Kidney (tissue), 14 donors: ENCODE data around the gene RNU2-1. TPM values are rescaled to one million over a fixed set of nuclear protein-coding genes. Genes with fewer than 3 reads are reported as not detected.
"Not testable (repeated sequence)": the region's sequence is repeated elsewhere in the genome, so short reads cannot be mapped to it uniquely, and the experiment has no call there.

Source experiments
- DNase-seq, 5 donors: peaks; one replicate each; pipeline ENCODE4 v3.0.0-alpha.2; 2013 to 2020
- FAIRE-seq: peaks from 2 replicates; lab custom pipeline; 2012; peaks lifted over from hg19 to GRCh38; lab: Jason Lieb, UNC
- H3K27ac ChIP-seq, 2 donors: one replicate each; pipeline ENCODE4 v1.7.0; 2013; ENCODE audit warnings: low read depth in 2 of 2, low read length in 2 of 2, inconsistent platforms in 1 of 2
- H3K27me3 ChIP-seq: one replicate; pipeline ENCODE4 v1.7.1; 2013; ENCODE audit warnings: low read length, inconsistent platforms; ENCODE audit not compliant: control insufficient read depth, insufficient read depth
- H3K36me3 ChIP-seq, 3 donors: one replicate each; pipeline versions ENCODE4 v1.7.0 to v1.7.1; 2013; ENCODE audit warnings: low read length in 3 of 3, control low read depth in 1 of 3, inconsistent platforms in 1 of 3; ENCODE audit not compliant: insufficient read depth in 3 of 3, control insufficient read depth in 2 of 3
- H3K4me1 ChIP-seq, 3 donors: one replicate each; pipeline versions ENCODE4 v1.7.0 to v1.7.1; 2013; ENCODE audit warnings: low read length in 3 of 3, inconsistent platforms in 1 of 3, low read depth in 1 of 3; ENCODE audit not compliant: control insufficient read depth in 2 of 3, insufficient read depth in 2 of 3
- H3K4me3 ChIP-seq, 3 donors: one replicate each; pipeline versions ENCODE4 v1.7.0 to v1.8.1; 2013; ENCODE audit warnings: low read length in 3 of 3, control low read depth in 1 of 3, inconsistent platforms in 1 of 3
- H3K9ac ChIP-seq, 3 donors: one replicate each; pipeline versions ENCODE4 v1.7.0 to v1.7.1; 2013; ENCODE audit warnings: low read length in 3 of 3, control low read depth in 1 of 3, inconsistent platforms in 1 of 3
- H3K9me3 ChIP-seq, 3 donors: one replicate each; pipeline versions ENCODE4 v1.7.0 to v1.7.1; 2013; ENCODE audit warnings: low read length in 3 of 3, control low read depth in 1 of 3, inconsistent platforms in 1 of 3; ENCODE audit not compliant: control insufficient read depth in 2 of 3, insufficient read depth in 1 of 3
- intact Hi-C: fragments of 100-400 bp; cut with DNase I; formaldehyde crosslinking; loops from one replicate; pipeline ENCODE4 v1.11.1; 2022
- polyA plus RNA-seq: library from polyadenylated mRNA; stranded (reverse); fragments of 350-450 nt; fragmentation: Illumina TruSeq; extraction: RNeasy Lipid Tissue Mini Kit (QIAGEN cat#74804); gene quantifications from one replicate; pipeline ENCODE4 v1.2.3, GENCODE V29; 2014; ENCODE audit warnings: low read depth, low replicate concordance; ENCODE audit not compliant: insufficient read depth
- total RNA-seq: library from RNA; stranded (reverse); fragmentation: NEBNext Ultra II Directional; extraction: Animal tissue kit (Norgen Biotek cat#: 25700); gene quantifications from one replicate; pipeline ENCODE4 v1.2.1, GENCODE V29; 2021
- TF ChIP-seq, protein P1 (sequence below): IDR thresholded peaks from 3 replicates; pipeline ENCODE4 v1.5.1; 2012; ENCODE audit warnings: mild to moderate bottlenecking, moderate library complexity, borderline replicate concordance; ENCODE audit not compliant: insufficient read depth; ENCODE audit errors: extremely low read depth
- donor health status: control.
- donor health status: control.
- donor health status: control.
- donor health status: control.
- donor health status: control.
- donor health status: DM: yes; HTN: yes; CAD: no.
- donor health status: Normal renal cell carcinoma (clear cell type).

RNU2-1 gene
- total and polyA plus RNA-seq, 2 donors from 2014 or later = 9,871 TPM; not detected in 1

- DNase-seq, FAIRE-seq, intact Hi-C loops, H3K36me3 ChIP-seq, H3K27ac ChIP-seq, H3K4me1 ChIP-seq, H3K4me3 ChIP-seq, H3K27me3 ChIP-seq, H3K9ac ChIP-seq, H3K9me3 ChIP-seq: not testable (repeated sequence)
Measured at GRCh38 chr17:43233263-43233662, 514 bp downstream of the RNU2-1 start.

- H3K4me1 ChIP-seq, H3K27me3 ChIP-seq, intact Hi-C loops, FAIRE-seq, H3K9me3 ChIP-seq, H3K9ac ChIP-seq, H3K36me3 ChIP-seq, H3K27ac ChIP-seq, H3K4me3 ChIP-seq: not testable (repeated sequence)
- DNase-seq = peak in 2 of 5 donors; percentile 62 to 94
Measured at GRCh38 chr17:43232021-43232699, 1.6 kb downstream of the RNU2-1 start.

DNA sequence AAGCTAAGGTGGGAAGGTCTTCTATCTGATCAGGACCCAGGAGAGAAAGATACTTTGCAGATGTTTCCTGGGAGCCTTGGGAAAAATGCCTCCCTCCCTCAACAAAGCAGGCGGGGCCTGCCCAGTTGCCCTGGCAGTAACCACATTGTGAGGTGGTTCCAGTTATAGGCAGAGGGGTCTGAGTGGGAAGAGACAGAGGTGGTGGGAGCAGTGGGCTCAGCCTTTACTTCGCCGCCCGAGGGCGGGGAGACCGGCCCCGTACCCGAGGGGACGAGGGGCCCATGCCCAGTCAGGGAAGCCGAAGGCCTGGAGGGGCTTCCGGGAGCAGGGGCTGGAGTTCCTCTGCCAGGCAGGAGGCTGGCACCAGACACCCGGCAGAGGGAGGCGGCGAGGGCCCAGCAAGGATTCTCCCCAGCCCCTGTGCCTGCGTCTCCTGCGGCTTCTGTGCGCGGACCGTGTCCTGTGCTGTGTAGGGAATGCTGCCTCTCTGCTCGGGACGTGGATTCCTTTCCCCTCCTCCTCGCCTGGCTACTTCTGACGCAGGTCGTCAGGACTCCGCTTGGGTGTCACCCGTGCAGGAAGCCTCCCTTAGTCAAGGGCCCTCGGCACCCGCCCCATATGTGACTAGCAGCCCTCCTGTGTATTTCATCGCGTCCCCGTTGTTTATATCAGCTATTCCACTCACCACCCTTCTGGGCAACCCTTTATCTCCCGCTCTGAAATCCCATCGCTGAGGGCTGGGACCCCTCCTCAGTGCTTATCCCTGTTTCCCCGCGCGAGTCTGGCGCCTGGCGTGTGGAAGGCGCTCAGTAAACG lies 2.4 kb downstream of the RNU2-1 start:
- H3K36me3 ChIP-seq, H3K9ac ChIP-seq, H3K27me3 ChIP-seq, FAIRE-seq, intact Hi-C loops, H3K9me3 ChIP-seq, H3K27ac ChIP-seq, H3K4me1 ChIP-seq: not testable (repeated sequence)
- peak in 1 of 5 donors; percentile 31 for DNase-seq
- H3K4me3 ChIP-seq = peak overlapping the region in 1 of 3 donors; percentile 30

DNA sequence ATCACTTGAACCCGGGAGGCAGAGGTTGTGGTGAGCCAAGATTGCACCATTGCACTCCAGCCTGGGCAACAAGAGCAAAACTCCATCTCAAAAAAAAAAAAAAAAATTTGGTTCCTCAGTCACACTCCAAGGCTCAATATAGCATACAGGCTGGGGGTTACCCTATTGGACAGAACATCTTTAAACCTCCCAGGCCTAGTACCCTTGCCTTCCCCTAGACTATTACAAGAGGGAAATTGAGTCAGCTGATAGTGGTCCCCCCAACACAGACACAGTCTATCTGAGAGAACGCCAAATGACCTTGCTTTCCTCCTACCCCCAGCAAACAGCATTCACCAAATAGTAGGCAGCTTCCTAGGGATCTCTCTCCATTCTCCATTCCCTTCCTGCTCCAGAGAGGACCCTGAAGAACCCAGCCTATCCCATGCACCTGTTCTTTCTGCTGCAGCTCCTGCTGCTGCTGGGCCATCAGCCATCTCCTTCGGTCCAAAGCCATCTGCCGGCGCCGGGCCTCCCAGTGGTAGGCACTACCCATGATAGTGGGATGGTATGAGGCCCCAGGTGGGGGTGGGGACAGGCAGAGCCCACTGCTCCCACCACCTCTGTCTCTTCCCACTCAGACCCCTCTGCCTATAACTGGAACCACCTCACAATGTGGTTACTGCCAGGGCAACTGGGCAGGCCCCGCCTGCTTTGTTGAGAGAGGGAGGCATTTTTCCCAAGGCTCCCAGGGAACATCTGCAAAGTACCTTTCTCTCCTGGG lies 5.6 kb downstream of the RNU2-1 start, which contains the start of gene CCDC200:
Gene CCDC200 (minus strand): TSS at position 604 of the 763 bp plus-strand sequence. CDS start 69 bp downstream, at position 535.
- H3K9me3 ChIP-seq, intact Hi-C loops, H3K27ac ChIP-seq, H3K4me3 ChIP-seq, FAIRE-seq, DNase-seq, H3K27me3 ChIP-seq, H3K9ac ChIP-seq, H3K4me1 ChIP-seq: not testable (repeated sequence)
- peaks cover 0 to 15% (median 2%) of the 10 kb centered on the region in 3 donors for H3K36me3 ChIP-seq

DNA sequence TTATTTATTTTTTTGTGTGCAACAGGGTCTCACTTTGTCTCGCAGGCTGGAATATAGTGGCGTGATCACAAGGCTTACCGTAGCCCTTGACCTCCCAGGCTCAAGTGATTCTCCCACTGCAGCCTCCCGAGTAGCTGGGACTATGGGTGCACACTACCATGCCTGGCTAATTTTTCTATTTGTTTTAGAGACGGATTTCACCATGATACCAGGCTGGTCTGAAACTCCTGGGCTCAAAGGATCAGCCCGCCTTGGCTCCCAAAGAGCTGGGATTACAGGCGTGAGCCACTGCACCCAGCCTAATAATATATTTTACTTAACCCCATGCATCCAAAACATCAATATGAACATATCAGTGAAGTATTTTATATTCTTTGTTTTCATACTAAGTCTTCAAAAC lies 7.4 kb downstream of the RNU2-1 start:
- H3K4me1 ChIP-seq = no peaks in the 10 kb centered on the region
- no peak overlapping the region for H3K27ac ChIP-seq
- H3K27me3 ChIP-seq = no peaks in the 10 kb centered on the region
- intact Hi-C loops = no loop called here
- DNase-seq (no peak), FAIRE-seq (no peak)
- H3K9ac ChIP-seq = no peak overlapping the region
- H3K36me3 ChIP-seq = peaks cover 0 to 19% (median 2%) of the 10 kb centered on the region in 3 donors
- no peaks in the 10 kb centered on the region for H3K9me3 ChIP-seq
- H3K4me3 ChIP-seq = no peak overlapping the region
- TF ChIP-seq, protein P1, sequence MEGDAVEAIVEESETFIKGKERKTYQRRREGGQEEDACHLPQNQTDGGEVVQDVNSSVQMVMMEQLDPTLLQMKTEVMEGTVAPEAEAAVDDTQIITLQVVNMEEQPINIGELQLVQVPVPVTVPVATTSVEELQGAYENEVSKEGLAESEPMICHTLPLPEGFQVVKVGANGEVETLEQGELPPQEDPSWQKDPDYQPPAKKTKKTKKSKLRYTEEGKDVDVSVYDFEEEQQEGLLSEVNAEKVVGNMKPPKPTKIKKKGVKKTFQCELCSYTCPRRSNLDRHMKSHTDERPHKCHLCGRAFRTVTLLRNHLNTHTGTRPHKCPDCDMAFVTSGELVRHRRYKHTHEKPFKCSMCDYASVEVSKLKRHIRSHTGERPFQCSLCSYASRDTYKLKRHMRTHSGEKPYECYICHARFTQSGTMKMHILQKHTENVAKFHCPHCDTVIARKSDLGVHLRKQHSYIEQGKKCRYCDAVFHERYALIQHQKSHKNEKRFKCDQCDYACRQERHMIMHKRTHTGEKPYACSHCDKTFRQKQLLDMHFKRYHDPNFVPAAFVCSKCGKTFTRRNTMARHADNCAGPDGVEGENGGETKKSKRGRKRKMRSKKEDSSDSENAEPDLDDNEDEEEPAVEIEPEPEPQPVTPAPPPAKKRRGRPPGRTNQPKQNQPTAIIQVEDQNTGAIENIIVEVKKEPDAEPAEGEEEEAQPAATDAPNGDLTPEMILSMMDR = no peak
